ENCODE results near the gene HOXA7.
A peak's percentile ranks its signal among the peaks of the same experiment; 100 is the strongest.

Gene HOXA7

GRCh38 chr7:27151341-27151930 lies 5.0 kb downstream of the HOXA7 start:
- Histone ChIP-seq H3K4me3 (replicated peaks; ENCODE audit: low read depth, low read length) (peak overlapping the region; percentile 51), H3K27me3 (replicated peaks; ENCODE audit: control insufficient read depth, insufficient read depth, low read length) (peaks cover 2% of the 10 kb centered on the region; the same call in 1 of the 2 replicates)

GRCh38 chr7:27150568-27151340 lies 5.7 kb downstream of the HOXA7 start:
- DNase-seq (ENCODE audit: extremely low read depth, insufficient read length), result peak; percentile 83
- TF ChIP-seq CTCF (IDR thresholded peaks at IDR 0.05; ENCODE audit: insufficient read depth, low read length, poor library complexity, severe bottlenecking), result peak; percentile 79
- no peaks in the 10 kb centered on the region for H3K36me3 ChIP-seq (ENCODE audit: control insufficient read depth, insufficient read depth, low read length)
- peaks cover 2% of the 10 kb centered on the region; the same call in 1 of the 2 replicates for H3K27me3 ChIP-seq (replicated peaks; ENCODE audit: control insufficient read depth, insufficient read depth, low read length)
- H3K4me3 ChIP-seq (replicated peaks; ENCODE audit: low read depth, low read length), result peak overlapping the region; percentile 51

More at GRCh38 chr7:27151341-27151930, 5.0 kb downstream of the HOXA7 start:
- TF ChIP-seq CTCF (IDR thresholded peaks at IDR 0.05; ENCODE audit: insufficient read depth, low read length, poor library complexity, severe bottlenecking), result no peak
- no peak for DNase-seq (ENCODE audit: extremely low read depth, insufficient read length)
- H3K36me3 ChIP-seq (ENCODE audit: control insufficient read depth, insufficient read depth, low read length), result no peaks in the 10 kb centered on the region

- H3K36me3 ChIP-seq (ENCODE audit: control insufficient read depth, insufficient read depth, low read length), result no peaks in the 10 kb centered on the region
- H3K4me3 ChIP-seq (replicated peaks; ENCODE audit: low read depth, low read length), result no peak overlapping the region
- peaks cover 2% of the 10 kb centered on the region; the same call in 1 of the 2 replicates for H3K27me3 ChIP-seq (replicated peaks; ENCODE audit: control insufficient read depth, insufficient read depth, low read length)
- no peak for TF ChIP-seq CTCF (IDR thresholded peaks at IDR 0.05; ENCODE audit: insufficient read depth, low read length, poor library complexity, severe bottlenecking)
- DNase-seq (ENCODE audit: extremely low read depth, insufficient read length), result no peak
Measured at GRCh38 chr7:27149842-27150567, 6.5 kb downstream of the HOXA7 start.

GRCh38 chr7:27148756-27149641 lies 7.5 kb downstream of the HOXA7 start:
- TF ChIP-seq CTCF (IDR thresholded peaks at IDR 0.05; ENCODE audit: insufficient read depth, low read length, poor library complexity, severe bottlenecking), result no peak
- H3K36me3 ChIP-seq (ENCODE audit: control insufficient read depth, insufficient read depth, low read length), result no peaks in the 10 kb centered on the region
- DNase-seq (ENCODE audit: extremely low read depth, insufficient read length), result no peak
- H3K27me3 ChIP-seq (replicated peaks; ENCODE audit: control insufficient read depth, insufficient read depth, low read length), result peaks cover 2% of the 10 kb centered on the region; the same call in 1 of the 2 replicates
- no peak overlapping the region for H3K4me3 ChIP-seq (replicated peaks; ENCODE audit: low read depth, low read length)

GRCh38 chr7:27148031-27148755 lies 8.3 kb downstream of the HOXA7 start:
- no peak overlapping the region for H3K4me3 ChIP-seq (replicated peaks; ENCODE audit: low read depth, low read length)
- H3K36me3 ChIP-seq (ENCODE audit: control insufficient read depth, insufficient read depth, low read length), result no peaks in the 10 kb centered on the region
- H3K27me3 ChIP-seq (replicated peaks; ENCODE audit: control insufficient read depth, insufficient read depth, low read length), result peaks cover 2% of the 10 kb centered on the region; the same call in 1 of the 2 replicates
- no peak for DNase-seq (ENCODE audit: extremely low read depth, insufficient read length)
- no peak for TF ChIP-seq CTCF (IDR thresholded peaks at IDR 0.05; ENCODE audit: insufficient read depth, low read length, poor library complexity, severe bottlenecking)
